HG03139 (cell line): Measurements from ENCODE around the gene ZMIZ1.

ENCODE experiments used
- ATAC-seq: cut with Tn5 transposase; IDR thresholded peaks from one replicate; pipeline ENCODE4 v1.9.1; 2021; ENCODE audit not compliant: unreplicated experiment

The ZMIZ1 gene

GRCh38 chr10:79259834-79260233, 191.1 kb downstream of the ZMIZ1 start:
- ATAC-seq: no peak

GRCh38 chr10:79260811-79261740, 192.3 kb downstream of the ZMIZ1 start:
- ATAC-seq: no peak

GRCh38 chr10:79262131-79262530, 193.4 kb downstream of the ZMIZ1 start:
- ATAC-seq: no peak

- no peak for ATAC-seq
Observed at GRCh38 chr10:79262959-79263746, 194.4 kb downstream of the ZMIZ1 start.

- ATAC-seq: no peak
Observed at GRCh38 chr10:79263939-79264338, 195.2 kb downstream of the ZMIZ1 start.

GRCh38 chr10:79264942-79265341, 196.2 kb downstream of the ZMIZ1 start:
- ATAC-seq: no peak

- peak; percentile 18 for ATAC-seq
Observed at GRCh38 chr10:79266084-79266483, 197.3 kb downstream of the ZMIZ1 start.

- ATAC-seq: peak; percentile 79
Observed at GRCh38 chr10:79266543-79267312, 198.0 kb downstream of the ZMIZ1 start.

- no peak for ATAC-seq
Observed at GRCh38 chr10:79267499-79267898, 198.7 kb downstream of the ZMIZ1 start.

- ATAC-seq: no peak
Observed at GRCh38 chr10:79268161-79268601, 199.4 kb downstream of the ZMIZ1 start.

GRCh38 chr10:79268742-79269141, 200.0 kb downstream of the ZMIZ1 start:
- no peak for ATAC-seq

- no peak for ATAC-seq
Observed at GRCh38 chr10:79269443-79269842, 200.7 kb downstream of the ZMIZ1 start.

- ATAC-seq: no peak
Observed at GRCh38 chr10:79269969-79270368, 201.2 kb downstream of the ZMIZ1 start.

GRCh38 chr10:79270466-79271246, 201.9 kb downstream of the ZMIZ1 start:
- ATAC-seq: no peak

- ATAC-seq: no peak
Observed at GRCh38 chr10:79272353-79272752, 203.6 kb downstream of the ZMIZ1 start.

- no peak for ATAC-seq
Observed at GRCh38 chr10:79273604-79274003, 204.8 kb downstream of the ZMIZ1 start.

GRCh38 chr10:79274279-79275104, 205.7 kb downstream of the ZMIZ1 start:
- ATAC-seq: no peak

GRCh38 chr10:79275105-79275430, 206.3 kb downstream of the ZMIZ1 start:
- no peak for ATAC-seq

GRCh38 chr10:79275431-79275851, 206.7 kb downstream of the ZMIZ1 start:
- ATAC-seq: no peak
